Measurements from ENCODE around the gene COX15.

Gene COX15

DNA sequence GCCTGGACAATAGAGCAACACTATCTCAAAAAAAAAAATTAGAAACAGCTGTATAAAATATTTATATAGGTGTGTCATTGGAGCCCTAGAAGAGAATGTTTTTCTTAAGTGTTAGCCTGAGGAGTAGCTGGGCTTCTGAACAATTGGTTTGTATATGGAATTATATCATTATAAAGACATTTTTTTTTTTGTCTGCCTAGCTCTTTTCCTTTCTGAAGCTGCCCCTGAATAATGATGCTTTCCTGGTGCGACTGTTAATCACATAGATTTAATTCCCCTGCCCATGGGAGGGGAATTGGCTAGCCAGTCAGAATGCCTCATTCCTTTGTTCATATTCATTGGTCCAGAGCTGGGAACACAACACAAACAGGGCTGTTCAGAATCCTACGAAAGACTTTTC lies 36.6 kb upstream of the COX15 start:
- no peak overlapping the region for H3K4me3 ChIP-seq (ENCODE audit: low read depth, low read length)
- TF ChIP-seq, protein P1, sequence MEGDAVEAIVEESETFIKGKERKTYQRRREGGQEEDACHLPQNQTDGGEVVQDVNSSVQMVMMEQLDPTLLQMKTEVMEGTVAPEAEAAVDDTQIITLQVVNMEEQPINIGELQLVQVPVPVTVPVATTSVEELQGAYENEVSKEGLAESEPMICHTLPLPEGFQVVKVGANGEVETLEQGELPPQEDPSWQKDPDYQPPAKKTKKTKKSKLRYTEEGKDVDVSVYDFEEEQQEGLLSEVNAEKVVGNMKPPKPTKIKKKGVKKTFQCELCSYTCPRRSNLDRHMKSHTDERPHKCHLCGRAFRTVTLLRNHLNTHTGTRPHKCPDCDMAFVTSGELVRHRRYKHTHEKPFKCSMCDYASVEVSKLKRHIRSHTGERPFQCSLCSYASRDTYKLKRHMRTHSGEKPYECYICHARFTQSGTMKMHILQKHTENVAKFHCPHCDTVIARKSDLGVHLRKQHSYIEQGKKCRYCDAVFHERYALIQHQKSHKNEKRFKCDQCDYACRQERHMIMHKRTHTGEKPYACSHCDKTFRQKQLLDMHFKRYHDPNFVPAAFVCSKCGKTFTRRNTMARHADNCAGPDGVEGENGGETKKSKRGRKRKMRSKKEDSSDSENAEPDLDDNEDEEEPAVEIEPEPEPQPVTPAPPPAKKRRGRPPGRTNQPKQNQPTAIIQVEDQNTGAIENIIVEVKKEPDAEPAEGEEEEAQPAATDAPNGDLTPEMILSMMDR (IDR thresholded peaks at IDR 0.05; ENCODE audit: low read depth, low read length, missing control alignments): no peak
- DNase-seq (ENCODE audit: low read depth): no peak

DNA sequence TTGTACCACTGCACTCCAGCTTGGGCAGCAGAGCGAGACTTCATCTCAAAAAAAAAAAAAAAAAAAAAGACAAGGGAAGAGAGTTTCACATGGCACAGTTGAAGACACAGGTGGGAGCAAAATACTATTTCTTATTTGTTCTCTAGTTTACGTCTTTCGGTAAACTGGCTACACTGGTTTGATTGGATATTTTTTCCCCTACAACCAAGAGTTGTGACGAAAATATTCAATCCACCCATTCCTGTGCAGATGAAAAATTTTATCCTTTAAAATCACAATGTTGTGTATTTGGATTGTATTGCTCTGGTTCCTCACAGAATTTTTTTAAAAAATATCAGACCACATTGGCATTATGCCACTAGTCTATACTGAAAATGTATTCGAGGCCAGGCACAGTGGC lies 36.0 kb upstream of the COX15 start:
- DNase-seq (ENCODE audit: low read depth): no peak
- TF ChIP-seq, protein P1 (IDR thresholded peaks at IDR 0.05; ENCODE audit: low read depth, low read length, missing control alignments): no peak
- no peak overlapping the region for H3K4me3 ChIP-seq (ENCODE audit: low read depth, low read length)

DNA sequence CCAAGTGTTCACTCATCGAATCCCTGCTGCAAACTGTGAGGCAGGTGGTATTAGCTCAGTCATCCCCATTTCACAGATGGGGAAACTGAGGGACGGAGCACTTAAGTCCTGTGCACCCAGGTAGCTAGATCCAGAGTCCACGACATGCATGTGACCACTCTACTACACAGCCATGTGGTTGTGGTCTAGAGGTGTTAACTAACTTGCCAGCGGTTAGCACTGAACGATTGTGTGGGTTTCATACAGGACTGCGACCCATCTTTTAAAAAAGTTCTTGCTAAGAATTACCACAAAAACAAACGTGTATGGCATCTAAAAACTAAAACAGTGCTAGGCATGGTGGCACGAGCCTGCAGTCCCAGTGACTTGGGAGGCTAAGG lies 34.4 kb upstream of the COX15 start:
- peak; percentile 38 for DNase-seq (ENCODE audit: low read depth)
- TF ChIP-seq, protein P1 (IDR thresholded peaks at IDR 0.05; ENCODE audit: low read depth, low read length, missing control alignments): no peak
- H3K4me3 ChIP-seq (ENCODE audit: low read depth, low read length): no peak overlapping the region

DNA sequence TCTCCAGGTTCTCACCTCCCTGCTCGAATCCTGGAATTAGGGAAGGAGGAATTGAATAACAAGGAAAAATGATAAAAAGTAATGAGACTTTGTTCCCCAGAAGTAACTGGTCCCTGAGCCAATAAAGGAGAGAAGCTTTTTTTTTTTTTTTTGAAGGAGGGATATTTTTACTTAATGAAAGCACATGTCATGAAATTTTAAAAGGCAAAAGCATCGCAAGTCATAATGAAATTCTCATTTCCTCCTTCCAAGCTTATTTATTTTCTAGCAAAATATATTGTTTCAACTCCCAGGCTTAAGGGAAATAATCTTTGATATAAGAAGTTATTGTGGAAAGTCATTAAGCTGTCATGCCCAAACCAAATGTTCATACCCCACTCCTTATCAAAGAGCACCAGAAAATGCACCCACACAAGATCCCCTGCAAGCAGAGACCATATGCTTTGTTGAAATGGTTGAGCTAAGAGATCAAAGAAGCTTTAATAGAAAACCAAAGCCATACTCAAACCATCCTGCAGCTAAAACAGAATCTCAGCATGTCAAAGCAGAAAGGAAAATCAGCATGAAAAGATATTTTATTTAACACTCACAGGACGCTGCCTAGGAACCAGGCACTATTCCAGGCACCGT lies 33.9 kb upstream of the COX15 start:
- DNase-seq (ENCODE audit: low read depth): no peak
- TF ChIP-seq, protein P1 (IDR thresholded peaks at IDR 0.05; ENCODE audit: low read depth, low read length, missing control alignments): no peak

DNA sequence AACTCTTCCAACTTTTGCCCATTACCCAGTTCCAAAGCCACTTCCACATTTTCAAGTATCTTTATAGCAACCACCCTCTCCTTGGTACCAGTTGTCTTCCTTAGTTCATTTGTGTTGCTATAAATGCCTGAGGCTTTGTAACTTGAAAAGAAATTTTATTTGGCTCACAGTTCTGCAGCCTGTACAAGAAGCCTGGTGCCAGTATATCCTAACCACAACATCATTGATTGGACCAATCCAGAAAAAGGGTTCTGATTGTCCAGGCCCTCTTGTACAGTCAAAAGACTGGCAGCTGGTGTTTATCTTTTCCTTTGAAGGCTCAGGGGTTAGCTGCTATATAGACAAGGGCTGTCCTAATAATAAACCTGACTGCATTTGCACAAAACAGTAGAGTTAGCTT lies 29.4 kb upstream of the COX15 start:
- no peak for DNase-seq (ENCODE audit: low read depth)
- TF ChIP-seq, protein P1 (IDR thresholded peaks at IDR 0.05; ENCODE audit: low read depth, low read length, missing control alignments): no peak
- no peak overlapping the region for H3K4me3 ChIP-seq (ENCODE audit: low read depth, low read length)

More for the DNA sequence above, 33.9 kb upstream of the COX15 start:
- no peak overlapping the region for H3K4me3 ChIP-seq (ENCODE audit: low read depth, low read length)

DNA sequence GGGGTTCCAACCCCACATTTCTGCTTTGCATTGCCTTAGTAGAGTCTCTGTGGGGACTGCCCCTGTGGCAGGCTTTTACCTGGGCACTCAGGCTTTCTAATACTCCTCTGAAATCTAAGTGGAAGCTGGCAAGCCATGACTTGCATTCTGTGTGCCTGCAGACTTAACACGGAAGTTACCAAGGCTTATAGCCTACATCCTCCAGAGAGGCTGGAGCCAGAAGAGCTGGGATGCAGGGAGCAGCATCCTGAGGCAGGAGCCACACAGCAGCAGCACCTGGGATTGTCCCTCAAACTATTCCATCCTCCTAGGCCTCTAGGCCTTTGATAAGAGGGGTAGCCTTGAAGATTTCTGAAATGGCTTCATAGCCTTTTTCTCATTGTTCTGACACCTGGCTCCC lies 28.4 kb upstream of the COX15 start:
- no peak for DNase-seq (ENCODE audit: low read depth)
- TF ChIP-seq, protein P1 (IDR thresholded peaks at IDR 0.05; ENCODE audit: low read depth, low read length, missing control alignments): no peak
- H3K4me3 ChIP-seq (ENCODE audit: low read depth, low read length): no peak overlapping the region

DNA sequence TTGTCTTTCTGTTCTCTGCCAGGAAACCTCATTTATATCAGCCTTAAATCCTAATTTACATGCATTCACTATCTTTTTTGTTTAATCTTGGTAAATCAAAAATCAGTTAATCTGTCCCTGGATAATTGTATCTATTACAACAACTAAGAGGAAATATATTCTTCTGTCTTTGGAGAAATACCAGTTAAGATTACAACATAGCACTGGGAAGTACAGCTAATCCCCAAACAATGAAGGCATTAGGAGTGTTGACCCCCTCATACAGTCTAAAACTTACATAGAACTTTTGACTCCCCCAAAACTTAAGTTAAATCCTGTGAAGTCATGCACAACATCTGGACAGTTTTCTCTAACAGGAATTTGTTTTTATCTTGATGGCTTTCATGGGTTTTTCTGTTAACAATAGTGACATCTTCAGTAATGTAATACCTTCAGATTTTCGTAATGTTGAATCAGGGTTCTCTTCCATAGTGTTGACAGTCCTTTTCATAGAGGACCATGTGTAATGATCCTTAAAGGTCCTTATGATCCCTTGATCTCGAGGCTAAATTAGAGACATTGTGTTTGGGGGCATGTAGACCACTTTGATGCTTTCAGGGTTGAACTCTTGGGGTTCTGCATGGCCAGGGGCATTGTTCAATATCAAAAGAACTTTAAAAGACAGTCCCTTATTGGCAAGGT lies 26.4 kb upstream of the COX15 start:
- no peak overlapping the region for H3K4me3 ChIP-seq (ENCODE audit: low read depth, low read length)
- no peak for DNase-seq (ENCODE audit: low read depth)
- TF ChIP-seq, protein P1 (IDR thresholded peaks at IDR 0.05; ENCODE audit: low read depth, low read length, missing control alignments): no peak

All from GM12864 (cell line).